HG02870 (cell line): Measurements from ENCODE around the gene NSMCE4A.
"Not testable (repeated sequence)": the region's sequence is repeated elsewhere in the genome, so short reads cannot be mapped to it uniquely, and the experiment has no call there.

Experiments used
- ATAC-seq: cut with Tn5 transposase; IDR thresholded peaks from one replicate; pipeline ENCODE4 v1.9.1; 2021; ENCODE audit warnings: mild to moderate bottlenecking, moderate library complexity; ENCODE audit not compliant: unreplicated experiment

The NSMCE4A gene

DNA sequence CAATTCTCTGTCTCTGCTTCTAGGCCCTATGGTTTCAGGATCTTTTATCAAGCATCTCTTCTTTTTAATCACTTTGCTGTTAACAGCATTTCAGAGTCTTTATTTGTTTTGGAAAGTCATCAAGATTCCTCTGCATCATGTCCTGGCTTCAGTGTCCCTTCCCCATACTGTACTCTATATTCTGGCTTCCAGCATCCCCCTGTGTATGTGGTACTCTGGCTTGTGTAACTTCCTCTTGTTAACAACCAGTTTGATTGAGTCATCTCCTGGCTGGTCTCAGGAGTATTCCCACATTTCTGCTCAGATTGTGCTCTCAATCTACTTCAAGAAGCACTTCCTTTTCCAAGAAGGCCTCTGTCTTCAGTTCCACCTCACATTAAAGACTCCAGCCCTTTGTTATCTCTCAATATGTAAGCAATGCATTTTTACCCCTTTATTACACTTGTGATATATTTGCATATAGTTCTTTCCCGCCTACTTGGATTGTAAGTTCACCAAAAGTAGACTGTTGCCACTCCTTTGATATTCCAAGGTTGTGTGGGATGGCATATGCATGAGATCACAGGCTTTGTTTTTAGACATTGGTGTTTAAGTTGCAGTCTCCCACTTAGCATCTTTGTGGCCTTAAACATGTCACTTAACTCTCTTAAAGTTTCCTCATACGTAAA is 32.1 kb downstream of the NSMCE4A start:
- no peak for ATAC-seq

DNA sequence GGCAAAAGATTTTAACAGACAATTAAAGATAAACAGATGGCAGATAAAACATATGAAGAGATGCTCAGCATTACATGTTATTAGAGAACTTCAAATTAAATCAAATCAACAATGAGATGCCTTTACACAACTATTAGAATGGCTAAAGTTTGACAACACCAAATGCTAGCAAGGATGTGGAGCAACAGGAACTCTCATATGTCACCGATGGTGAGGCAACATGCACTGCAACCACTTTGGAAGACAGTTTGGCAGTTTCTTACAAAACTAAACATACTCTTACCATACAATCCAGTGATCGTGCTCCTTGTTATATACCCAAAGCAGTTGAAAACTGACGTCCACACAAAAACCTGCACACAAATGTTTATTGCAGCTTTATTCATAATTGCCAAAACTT is 33.5 kb downstream of the NSMCE4A start:
- ATAC-seq = no peak

DNA sequence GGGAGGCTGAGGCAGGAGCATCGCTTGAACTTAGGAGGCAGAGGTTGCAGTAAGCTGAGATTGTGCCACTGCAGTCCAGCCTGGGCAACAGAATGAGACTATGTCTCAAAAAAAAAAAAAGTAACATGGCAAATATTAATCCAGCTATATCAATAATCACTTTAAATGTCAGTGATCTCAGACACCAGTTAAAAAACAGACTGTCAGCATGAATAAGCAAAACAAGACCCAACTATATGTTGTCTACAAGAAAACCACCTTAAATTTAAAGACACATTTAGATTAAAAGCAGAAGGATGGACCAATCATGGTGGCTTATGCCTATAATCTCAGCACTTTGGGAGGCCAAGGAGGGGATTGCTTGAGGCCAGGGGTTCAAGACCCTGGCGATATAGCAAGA is 38.7 kb downstream of the NSMCE4A start:
- no peak for ATAC-seq

DNA sequence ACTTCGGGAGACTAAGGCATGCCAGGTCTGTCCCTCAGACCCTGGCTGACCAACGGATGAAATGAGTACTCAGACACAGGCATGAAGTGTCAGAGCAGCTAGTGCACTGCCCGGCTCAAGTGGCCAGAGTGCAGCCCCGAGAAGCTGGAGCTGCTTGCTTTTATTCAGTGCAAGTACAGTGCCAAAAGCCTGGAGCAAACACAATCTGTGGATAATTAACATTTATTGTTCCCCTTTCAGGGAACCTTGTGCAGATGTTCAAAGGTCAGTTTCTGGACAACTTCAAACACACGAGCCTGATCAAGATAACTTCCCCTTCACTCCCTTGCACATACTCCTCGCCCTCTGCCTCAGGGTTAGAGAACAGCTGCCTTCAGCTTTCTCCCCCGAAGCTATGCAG is 39.3 kb downstream of the NSMCE4A start:
- ATAC-seq = no peak

DNA sequence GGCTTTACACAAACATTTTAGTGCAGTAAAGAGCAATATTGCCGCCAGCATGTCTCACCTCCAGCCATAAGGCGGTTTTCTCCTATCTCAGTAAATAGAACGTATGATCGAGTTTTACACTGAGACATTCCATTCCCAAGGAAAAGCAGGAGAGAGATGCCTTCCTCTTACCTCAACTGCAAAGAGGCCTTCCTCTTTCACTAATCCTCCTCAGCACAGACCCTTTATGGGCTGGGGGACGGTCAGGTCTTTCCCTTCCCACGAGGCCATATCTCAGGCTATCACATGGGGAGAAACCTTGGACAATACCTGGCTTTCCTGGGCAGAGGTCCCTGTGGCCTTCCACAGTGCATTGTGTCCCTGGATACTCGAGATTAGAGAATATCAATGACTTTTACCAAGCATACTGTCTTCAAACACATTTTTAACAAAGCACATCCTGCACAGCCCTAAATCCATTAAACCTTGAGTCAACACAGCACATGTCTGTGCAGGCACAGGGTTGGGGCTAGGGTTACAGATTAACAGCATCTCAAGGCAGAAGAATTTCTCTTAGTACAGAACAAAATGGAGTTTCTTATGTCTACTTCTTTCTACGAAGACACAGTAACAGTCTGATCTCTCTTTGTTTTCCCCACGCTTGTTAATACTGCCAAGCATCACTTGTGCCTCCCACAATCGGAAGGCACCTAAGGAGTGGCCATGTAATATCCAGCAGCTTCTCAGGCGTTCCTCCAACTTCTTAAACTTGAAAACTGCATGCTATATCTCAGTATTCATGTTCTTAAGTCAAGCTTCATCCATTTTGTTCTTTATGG is 44.5 kb downstream of the NSMCE4A start:
- ATAC-seq = not testable (repeated sequence)

DNA sequence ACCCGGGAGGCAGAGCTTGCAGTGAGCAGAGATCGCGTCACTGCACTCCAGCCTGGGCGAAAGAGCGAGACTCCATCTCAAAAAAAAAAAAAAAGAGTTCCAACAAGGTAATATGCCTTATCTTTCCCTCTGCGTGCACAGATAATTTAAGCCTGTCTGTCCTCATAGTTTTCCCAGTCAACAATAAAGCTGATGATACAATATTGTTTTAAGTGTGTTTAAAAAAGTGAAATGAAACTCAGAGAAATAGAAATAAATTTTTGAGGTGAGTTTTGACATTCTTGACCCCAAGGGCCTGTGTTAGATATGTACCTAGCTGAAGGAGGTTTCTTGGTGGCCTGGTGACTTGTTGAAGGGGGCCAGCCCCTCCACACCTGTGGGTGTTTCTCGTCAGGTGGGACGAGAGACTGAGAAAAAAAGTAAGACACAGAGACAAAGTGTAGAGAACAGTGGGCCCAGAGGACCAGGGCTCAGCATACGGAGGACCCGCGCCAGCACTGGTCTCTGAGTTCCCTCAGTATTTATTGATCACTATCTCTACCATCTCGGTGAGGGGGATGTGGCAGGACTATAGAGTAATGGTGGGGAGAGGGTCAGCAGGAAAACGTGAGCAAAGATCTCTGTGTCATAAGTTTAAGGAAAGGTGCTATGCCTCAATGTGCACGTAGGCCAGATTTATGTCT is 45.3 kb downstream of the NSMCE4A start:
- ATAC-seq = not testable (repeated sequence)

DNA sequence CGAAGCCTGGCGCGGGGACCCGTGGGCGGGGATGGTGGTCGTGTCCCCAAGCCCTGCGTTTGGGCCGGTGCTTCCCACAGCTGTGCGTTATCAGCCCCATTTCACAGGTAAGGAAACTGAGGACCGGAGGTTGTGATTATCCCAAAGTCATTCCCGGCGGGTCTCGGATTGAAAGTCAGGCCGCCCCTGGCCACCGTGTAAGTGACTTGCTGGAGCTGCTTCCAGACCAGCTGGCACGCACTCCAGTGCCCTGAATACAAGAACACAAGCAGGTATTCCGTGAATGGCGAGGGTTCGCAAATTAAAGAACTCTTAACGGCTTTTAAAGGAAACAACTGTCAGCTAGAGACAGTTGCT is 46.5 kb downstream of the NSMCE4A start:
- ATAC-seq = peak; percentile 9

DNA sequence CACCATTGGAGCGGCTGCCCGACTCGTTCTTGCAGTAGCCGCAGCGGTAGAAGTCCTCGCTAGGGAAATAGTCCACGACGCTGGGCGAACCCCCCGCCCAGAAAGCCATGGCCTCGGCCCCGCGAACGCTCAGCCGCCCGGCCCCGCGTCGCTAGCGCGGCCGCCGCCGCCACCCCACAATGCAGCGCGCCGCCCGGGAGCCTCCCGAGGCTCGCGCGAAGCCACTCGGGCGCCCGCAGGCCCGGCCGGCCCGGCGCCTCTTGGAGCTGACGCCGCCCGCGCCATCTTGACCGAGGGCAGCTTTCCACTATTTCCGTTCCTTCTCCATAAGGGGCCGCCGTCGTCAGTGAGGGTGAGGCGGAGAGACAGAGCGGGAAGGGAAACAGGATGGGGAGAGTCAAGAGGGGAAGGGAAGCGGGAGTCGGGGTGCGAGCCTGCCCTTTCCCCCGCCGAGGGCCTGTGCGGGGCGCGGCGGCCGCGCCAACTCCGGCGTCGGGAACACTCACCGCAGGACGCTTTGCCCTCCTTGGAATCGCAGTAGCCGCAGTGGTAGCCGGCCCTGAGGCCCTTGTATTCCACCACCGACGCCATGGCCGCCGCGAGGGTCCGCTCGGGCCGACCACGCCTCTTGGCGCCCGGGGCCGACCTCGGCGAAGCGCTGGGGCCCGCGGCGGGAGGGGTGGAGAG is 47.0 kb downstream of the NSMCE4A start, which contains the start of gene ATE1:
TSS of gene ATE1 (minus strand) at position 191 of the 687 bp plus-strand sequence. CDS start at position 109, 82 bp downstream.
- peak; percentile 73 for ATAC-seq

DNA sequence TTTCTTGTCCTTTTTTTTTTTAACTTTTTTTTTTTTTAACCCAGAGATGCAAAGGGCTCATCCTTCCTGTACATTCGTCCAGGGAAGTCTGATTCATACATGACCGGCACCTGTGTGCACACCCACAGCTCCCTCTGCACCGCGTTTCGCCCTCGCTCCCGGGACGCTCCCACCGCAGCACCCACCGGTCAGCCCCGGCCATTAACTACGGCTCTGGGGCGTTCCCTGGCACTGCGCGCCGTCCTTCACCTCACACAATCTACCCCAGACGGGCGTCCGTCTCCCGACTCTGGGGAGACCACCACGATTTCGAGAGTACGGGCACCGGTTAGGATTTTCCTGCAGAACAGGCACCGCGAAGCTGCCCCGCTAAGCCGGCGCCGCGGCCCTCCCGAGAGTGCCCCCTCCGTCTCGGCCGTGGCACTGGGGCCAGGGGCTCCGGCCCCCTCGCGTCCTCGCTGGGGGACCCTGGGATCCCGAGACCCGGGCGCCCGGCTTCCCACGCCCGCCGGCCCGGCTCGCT is 47.6 kb downstream of the NSMCE4A start:
- ATAC-seq = peak; percentile 39

DNA sequence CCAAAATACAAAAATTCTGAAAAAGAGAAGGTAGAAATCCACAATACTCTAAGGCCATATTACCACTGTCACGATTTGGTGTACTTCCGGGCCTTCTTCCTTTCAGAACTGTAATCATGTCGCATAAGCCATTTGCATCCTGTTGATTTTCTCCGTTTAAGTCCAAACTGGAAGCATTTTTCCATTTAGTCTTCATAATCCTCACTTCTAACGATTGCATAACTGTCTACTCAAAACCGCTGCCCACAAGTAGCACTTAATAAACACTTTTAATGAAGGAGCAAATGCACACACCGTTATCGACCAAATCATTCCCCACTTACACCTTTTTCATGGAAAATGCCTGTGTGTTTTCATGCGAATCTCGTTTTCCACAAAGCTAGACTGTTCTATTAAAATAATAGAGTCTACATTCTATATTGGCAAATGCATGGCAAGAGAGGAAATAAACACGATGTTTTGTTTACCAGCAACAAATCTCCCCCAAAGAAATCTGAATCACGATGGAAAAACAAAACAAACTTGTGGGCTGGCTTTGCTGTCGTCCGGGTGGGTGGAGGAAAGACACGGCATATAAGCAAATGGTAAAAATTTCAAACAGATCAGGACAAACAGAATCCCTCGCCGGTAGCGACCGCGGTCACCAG is 48.2 kb downstream of the NSMCE4A start:
- ATAC-seq = no peak

DNA sequence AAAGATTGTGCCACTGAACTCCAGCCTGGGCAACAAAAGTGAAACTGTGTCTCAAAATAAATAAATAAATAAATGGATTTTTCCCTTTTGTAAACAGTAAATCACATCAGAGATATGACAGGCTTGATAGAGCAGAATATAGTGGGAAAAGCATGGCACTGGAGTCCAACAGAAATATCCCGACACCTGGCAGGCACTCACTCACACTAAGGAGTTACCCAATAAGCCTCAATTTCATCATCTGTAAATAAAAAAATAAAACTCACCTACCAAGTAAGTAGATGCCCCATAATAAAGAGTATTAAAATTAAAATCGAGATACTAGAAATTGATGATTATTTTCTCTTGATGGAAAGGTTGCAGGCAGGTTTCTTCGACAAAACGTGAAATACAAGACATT is 48.9 kb downstream of the NSMCE4A start:
- ATAC-seq = no peak

DNA sequence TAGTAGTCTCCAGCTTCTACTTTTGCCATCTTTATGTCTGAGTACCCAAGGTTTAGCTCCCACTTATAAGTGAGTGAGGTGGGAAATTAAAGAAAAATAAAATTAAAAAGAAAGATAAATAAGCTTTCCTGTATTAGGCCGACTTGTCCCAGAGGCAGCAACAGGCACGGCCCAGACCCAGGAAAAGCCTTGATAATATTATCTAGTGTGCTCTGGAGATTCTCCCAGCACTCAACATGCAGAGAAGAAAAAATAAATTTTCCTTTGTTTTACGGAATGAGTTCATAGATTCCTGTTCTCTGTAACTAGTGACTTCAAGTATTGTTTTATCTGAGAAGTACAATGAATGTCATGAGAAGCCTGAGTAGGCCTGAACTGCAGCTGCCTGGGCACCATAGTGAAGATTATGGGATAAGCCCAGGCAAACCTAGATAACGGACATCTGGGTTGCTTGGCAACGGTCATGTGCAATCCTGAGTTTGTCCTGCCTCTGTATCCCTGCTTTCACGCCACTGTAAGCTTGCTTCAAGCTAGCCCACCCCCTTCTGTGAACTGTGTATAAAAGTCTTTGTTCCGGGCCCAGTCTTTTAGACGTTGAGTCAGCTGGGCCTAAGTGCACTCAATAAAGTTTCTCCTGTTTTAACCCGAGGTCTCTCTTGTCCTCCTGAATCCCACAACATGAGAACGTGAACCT is 53.6 kb downstream of the NSMCE4A start:
- no peak for ATAC-seq

DNA sequence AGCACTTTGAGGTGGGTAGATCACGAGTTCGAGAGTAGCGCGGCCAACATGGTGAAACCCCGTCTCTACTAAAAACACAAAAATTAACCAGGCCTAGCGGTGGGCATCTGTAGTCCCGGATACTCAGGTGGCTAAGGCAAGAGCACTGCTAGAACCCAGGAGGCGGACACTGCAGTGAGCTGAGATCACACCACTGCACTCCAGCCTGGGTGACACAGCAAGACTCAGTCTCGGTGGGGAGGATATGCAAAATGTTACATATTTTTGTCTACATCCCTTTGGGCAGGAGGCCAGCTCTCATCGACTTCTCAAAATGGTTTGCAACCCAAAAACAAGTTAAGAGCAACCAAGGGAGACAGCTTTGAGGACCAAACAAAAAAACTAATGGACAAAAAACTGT is 55.4 kb downstream of the NSMCE4A start:
- ATAC-seq = peak; percentile 75

DNA sequence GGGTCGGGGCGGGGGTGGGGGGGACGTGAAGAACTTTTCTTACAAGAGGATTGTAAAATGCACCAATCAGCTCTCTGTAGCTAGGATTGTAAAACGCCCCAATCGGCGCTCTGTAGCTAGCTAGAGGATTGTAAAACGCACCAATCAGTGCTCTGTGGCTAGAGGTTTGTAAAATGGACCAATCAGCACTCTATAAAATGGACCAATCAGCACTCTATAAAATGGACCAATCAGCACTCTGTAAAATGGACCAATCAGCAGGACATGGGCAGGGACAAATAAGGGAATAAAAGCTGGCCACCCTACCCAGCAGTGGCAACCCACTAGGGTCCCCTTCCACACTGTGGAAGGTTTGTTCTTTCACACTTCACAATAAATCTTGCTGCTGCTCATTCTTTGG is 56.2 kb downstream of the NSMCE4A start:
- not testable (repeated sequence) for ATAC-seq

DNA sequence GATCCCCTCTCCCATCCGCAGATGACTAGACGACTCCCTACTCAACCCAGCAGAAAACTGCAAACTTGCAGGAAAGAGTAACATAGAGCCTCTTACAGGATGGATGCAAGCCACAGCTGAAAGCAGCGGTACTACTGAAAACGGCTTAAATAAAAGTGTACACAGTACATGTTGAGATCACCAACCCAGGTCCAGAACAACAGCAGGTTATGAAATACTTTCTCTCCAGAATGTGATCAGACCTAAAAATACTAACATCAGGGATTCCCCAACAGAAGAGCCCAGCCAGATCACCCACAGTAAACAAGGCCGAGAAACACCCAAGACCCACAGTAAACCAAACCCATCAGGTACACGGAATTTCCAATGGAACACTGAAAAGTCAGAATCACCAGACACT is 60.4 kb downstream of the NSMCE4A start:
- ATAC-seq = no peak

DNA sequence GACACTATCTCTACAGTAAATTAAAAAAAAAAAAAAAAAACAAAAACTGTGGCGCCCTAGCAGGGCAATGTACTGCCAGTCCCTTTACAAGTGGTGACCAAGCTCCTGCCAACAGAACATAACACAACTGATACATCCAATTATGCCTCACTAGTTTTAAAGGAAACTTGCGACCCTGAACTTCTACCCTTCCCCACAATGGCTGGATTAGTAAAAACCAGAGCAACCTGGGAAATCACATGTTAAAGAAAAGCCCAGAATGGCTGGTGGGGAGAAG is 63.7 kb downstream of the NSMCE4A start:
- no peak for ATAC-seq

DNA sequence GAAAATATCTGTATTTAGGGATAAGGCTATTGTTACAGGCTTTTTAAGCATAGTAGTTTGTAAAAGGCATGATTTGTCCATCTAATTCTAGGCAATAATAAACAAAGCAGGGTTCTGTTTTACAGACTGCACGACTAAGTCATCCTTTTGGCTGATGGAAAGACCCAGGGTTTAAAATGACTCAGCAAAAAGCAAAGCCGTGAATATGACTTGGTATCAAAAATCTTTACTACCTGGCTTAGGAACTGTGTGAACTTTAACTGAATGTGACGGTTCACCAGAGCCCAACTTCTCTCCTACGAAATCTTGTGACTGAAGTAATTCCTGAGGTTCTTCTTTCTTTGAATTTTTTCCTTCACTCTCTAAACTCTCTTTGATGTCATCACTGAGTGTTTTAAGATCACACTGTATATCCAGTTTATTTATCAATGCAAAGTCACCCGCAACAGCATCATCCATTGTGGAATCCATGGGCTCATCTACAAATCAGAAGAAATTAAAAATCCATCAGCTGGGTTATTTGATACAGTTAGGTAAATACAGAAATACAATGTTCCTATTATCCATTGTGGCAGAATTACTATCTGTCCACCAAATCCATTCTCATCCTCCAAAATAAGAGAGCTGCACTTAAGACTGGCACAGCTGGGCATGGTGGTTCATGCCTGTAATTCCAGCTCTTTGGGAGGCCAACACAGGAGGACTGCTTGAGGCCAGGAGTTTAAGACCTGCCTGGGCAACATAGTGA is 64.2 kb downstream of the NSMCE4A start:
- peak; percentile 74 for ATAC-seq
